Measurements from ENCODE around the gene ISCA1. TPM values are rescaled to one million over a fixed set of nuclear protein-coding genes. Genes with fewer than 3 reads are reported as not detected.

ISCA1 gene
- total RNA-seq, 6 experiments from 2014 or later = 15.6 to 37.2 (median 26.7) TPM

DNA sequence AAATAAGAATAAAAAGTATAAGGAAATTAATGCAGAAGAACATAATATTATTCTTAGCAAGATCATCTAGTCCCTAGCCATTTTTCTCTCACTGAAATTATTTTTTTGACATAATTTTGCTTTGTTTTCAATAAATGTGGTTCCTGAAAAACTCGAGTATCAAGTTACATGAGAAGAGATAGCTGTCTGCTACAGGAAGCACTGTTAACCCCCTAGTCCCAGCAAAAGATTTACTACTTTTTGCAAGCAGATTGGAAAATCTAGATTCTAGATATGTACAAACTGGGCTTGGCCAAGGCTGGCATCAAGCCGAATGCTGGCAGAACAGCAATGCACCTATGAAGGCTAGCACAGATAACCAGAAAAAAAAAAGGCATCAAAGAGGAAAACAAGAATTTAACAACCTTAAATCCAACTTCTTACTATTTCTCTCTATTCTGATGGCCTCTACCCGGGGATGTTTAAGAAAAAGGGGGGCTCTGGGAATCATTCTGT lies 21.9 kb upstream of the ISCA1 start:
- H3K36me3 ChIP-seq = peaks cover 3 to 99% (median 63%) of the 10 kb centered on the region in 4 donors
- TF ChIP-seq, protein P1, sequence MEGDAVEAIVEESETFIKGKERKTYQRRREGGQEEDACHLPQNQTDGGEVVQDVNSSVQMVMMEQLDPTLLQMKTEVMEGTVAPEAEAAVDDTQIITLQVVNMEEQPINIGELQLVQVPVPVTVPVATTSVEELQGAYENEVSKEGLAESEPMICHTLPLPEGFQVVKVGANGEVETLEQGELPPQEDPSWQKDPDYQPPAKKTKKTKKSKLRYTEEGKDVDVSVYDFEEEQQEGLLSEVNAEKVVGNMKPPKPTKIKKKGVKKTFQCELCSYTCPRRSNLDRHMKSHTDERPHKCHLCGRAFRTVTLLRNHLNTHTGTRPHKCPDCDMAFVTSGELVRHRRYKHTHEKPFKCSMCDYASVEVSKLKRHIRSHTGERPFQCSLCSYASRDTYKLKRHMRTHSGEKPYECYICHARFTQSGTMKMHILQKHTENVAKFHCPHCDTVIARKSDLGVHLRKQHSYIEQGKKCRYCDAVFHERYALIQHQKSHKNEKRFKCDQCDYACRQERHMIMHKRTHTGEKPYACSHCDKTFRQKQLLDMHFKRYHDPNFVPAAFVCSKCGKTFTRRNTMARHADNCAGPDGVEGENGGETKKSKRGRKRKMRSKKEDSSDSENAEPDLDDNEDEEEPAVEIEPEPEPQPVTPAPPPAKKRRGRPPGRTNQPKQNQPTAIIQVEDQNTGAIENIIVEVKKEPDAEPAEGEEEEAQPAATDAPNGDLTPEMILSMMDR (IDR thresholded peaks at IDR 0.05) = no peak
- TF ChIP-seq POLR2A (IDR thresholded peaks at IDR 0.05) = no peak
- ATAC-seq (no peak), DNase-seq (no peak)
- intact Hi-C loops (cut with DNase I) = no loop called here
- H3K27ac ChIP-seq = no peak overlapping the region
- no peak overlapping the region for H3K4me3 ChIP-seq
- H3K27me3 ChIP-seq = no peaks in the 10 kb centered on the region
- H3K9me3 ChIP-seq = no peaks in the 10 kb centered on the region
- 50% methylated on average over 3 of the region's 3 CpGs for WGBS (ENCODE audit: insufficient coverage, low coverage, low lambda C conversion rate, missing lambda C conversion rate)
- H3K4me1 ChIP-seq = no peaks in the 10 kb centered on the region

DNA sequence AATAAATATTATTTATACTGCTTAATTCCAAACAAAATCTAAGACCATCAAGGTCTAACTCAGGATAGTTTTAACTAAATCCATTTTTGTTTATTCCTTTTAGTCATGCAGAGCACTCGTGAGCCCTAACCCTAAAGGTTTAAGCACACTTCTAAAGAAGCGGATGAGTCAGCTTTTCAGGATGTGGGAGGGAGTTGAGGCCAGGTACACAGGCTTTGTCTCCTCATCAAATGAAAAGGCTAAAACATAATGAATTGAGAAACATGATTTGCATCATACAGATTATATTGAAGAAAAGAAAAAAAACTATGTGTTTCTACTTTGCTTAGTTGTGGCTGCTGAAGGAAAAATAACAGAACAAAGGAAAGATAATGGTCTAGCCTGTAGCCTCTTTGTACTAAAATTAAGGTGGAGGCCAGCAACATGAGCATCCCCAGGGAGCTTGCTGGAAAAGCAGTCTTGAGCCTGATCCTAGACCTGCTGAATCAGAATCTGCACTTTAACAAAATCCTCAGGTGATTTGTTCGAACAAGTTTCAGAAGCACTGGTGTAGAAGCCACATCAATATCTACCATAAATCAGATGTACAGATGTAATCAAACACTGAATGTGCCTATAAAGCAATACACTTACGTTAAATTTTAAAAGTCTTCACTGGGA lies 21.1 kb upstream of the ISCA1 start:
- ATAC-seq (no peak), DNase-seq (no peak)
- Histone ChIP-seq H3K4me1 (no peaks in the 10 kb centered on the region), H3K9me3 (no peaks in the 10 kb centered on the region), H3K36me3 (peaks cover 0 to 99% (median 64%) of the 10 kb centered on the region in 4 donors), H3K27ac (no peak overlapping the region), H3K4me3 (no peak overlapping the region), H3K27me3 (no peaks in the 10 kb centered on the region)
- intact Hi-C loops (cut with DNase I) = no loop called here
- 77% methylated on average over 4 of the region's 4 CpGs for WGBS (ENCODE audit: insufficient coverage, low coverage, low lambda C conversion rate, missing lambda C conversion rate)
- no peak for TF ChIP-seq POLR2A (IDR thresholded peaks at IDR 0.05)
- TF ChIP-seq, protein P1 (IDR thresholded peaks at IDR 0.05) = no peak

DNA sequence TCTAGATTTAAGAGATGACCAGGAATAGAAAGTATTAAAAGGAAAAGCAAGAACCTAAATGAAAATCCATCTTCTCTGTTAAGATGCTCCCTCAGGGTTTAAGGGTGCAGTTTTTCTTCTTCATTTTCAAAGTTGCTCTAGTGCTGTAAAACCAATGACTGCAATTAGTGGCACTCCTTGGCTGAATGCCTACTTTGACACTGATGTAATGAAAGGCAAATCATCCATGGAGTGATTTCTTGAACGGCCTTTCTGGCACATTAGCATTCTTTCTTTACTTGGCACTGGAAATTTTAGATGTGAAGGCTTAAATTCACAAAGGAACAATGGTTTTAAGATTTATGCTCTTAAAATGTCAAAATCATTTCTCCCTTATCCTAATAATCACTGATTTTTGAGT lies 19.3 kb upstream of the ISCA1 start:
- no peak overlapping the region for H3K4me3 ChIP-seq
- DNase-seq (no peak), ATAC-seq (no peak)
- H3K4me1 ChIP-seq = no peaks in the 10 kb centered on the region
- no peak overlapping the region for H3K27ac ChIP-seq
- TF ChIP-seq, protein P1 (IDR thresholded peaks at IDR 0.05) = no peak
- no peak for TF ChIP-seq POLR2A (IDR thresholded peaks at IDR 0.05)
- H3K27me3 ChIP-seq = no peaks in the 10 kb centered on the region
- 68% methylated on average over 1 of the region's 1 CpG for WGBS (ENCODE audit: insufficient coverage, low coverage, low lambda C conversion rate, missing lambda C conversion rate)
- H3K9me3 ChIP-seq = no peaks in the 10 kb centered on the region
- peaks cover 0 to 100% (median 61%) of the 10 kb centered on the region in 4 donors for H3K36me3 ChIP-seq
- intact Hi-C loops (cut with DNase I) = no loop called here

DNA sequence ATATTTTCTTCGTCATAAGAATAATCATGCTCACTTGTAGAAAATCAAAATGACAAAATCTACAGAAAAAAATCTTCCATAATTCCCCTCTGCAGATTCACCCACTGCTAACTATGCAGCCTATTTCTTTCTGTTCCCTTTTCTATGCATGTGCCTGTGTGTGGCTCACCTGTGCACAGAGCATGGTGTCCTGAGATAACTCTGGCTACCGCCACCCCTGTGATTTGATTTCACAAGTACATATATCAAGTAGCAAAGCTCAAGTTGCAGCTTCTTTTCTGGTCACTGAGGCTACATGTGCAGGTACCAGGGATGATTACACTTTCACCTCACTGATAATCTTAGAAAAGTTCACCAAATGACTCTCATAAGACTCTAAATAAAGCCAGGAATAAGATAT lies 18.4 kb upstream of the ISCA1 start:
- TF ChIP-seq, protein P1 (IDR thresholded peaks at IDR 0.05) = no peak
- TF ChIP-seq POLR2A (IDR thresholded peaks at IDR 0.05) = no peak
- Histone ChIP-seq H3K4me1 (no peaks in the 10 kb centered on the region), H3K27ac (no peak overlapping the region), H3K27me3 (no peaks in the 10 kb centered on the region), H3K9me3 (no peaks in the 10 kb centered on the region), H3K4me3 (no peak overlapping the region), H3K36me3 (peaks cover 0 to 97% (median 51%) of the 10 kb centered on the region in 4 donors)
- 82% methylated on average over 2 of the region's 2 CpGs for WGBS (ENCODE audit: insufficient coverage, low coverage, low lambda C conversion rate, missing lambda C conversion rate)
- intact Hi-C loops (cut with DNase I) = no loop called here
- ATAC-seq = no peak
- DNase-seq = no peak

All from right lobe of liver (tissue), 6 donors.